Ovary (tissue), 3 donors: ENCODE measurements around the gene SLBP.

Experiments used
- CTCF ChIP-seq, 3 donors: fragments of 450-650 bp in 2 of 3; fragments of 200-600 bp in 1 of 3; IDR thresholded peaks; one replicate each; pipeline versions ENCODE4 v1.5.1 to v1.8.0; 2016 to 2022; ENCODE audit warnings: antibody characterized with exemption in 3 of 3, mild to moderate bottlenecking in 1 of 3
- EP300 ChIP-seq: sonication (generic); formaldehyde crosslinking; IDR thresholded peaks from one replicate; pipeline ENCODE4 v1.6.1; 2017; ENCODE audit warnings: antibody characterized with exemption
- POLR2A ChIP-seq: fragments of 450-650 bp; IDR thresholded peaks from one replicate; pipeline ENCODE4 v1.6.1; 2017; ENCODE audit warnings: antibody characterized with exemption, mild to moderate bottlenecking, moderate library complexity
- donor health status: DM: no; HTN: no; CAD: no.

GRCh38 chr4:1759170-1759817, 47.2 kb upstream of the SLBP start:
- no peak for TF ChIP-seq CTCF (IDR thresholded peaks at IDR 0.05)
- no peak for TF ChIP-seq EP300
- no peak for TF ChIP-seq POLR2A
